Measurements from ENCODE around the gene NR3C2. TPM values are rescaled to one million over a fixed set of nuclear protein-coding genes. Genes with fewer than 3 reads are reported as not detected.

Gene NR3C2
- polyA plus RNA-seq, 1 of the 3 experiments (the other 2 are of a cell fraction) = 0.02 TPM

GRCh38 chr4:148355442-148356123 is 86.6 kb downstream of the NR3C2 start:
- DNase-seq = peak; percentile 7
- 27% methylated on average over 4 of the region's 4 CpGs for WGBS (ENCODE audit: low lambda C conversion rate)
- H3K4me3 ChIP-seq (ENCODE audit: low read depth in 2 of 2, low read length in 1 of 2) = no peak overlapping the region
- TF ChIP-seq USF1 (IDR thresholded peaks at IDR 0.05; ENCODE audit: borderline replicate concordance, low read depth) = no peak
- no peak for TF ChIP-seq ZBTB33 (IDR thresholded peaks at IDR 0.05; ENCODE audit: borderline replicate concordance, low read depth)
- TF ChIP-seq EZH2phosphoT487 (IDR thresholded peaks at IDR 0.05; ENCODE audit: borderline replicate concordance, low read depth) = no peak
- no peak for TF ChIP-seq NRF1 (IDR thresholded peaks at IDR 0.05; ENCODE audit: low read depth, low read length)
- no peak for TF ChIP-seq REST (IDR thresholded peaks at IDR 0.05; ENCODE audit: low read depth, low read length)
- TF ChIP-seq TEAD4 (IDR thresholded peaks at IDR 0.05; ENCODE audit: borderline replicate concordance, insufficient read depth) = no peak
- no peak for TF ChIP-seq RXRA (IDR thresholded peaks at IDR 0.05; ENCODE audit: borderline replicate concordance, low read depth)
- no peak for TF ChIP-seq RCOR1 (IDR thresholded peaks at IDR 0.05; ENCODE audit: low read length)
- TF ChIP-seq ELF1 (IDR thresholded peaks at IDR 0.05) = no peak
- TF ChIP-seq RAD21 (IDR thresholded peaks at IDR 0.05; ENCODE audit: low read length) = no peak
- no peak for TF ChIP-seq FOXM1 (IDR thresholded peaks at IDR 0.05; ENCODE audit: low read depth)
- TF ChIP-seq TAF1 (IDR thresholded peaks at IDR 0.05; ENCODE audit: borderline replicate concordance, low read depth, low read length) = no peak
- no peak for TF ChIP-seq SMC3 (IDR thresholded peaks at IDR 0.05; ENCODE audit: low read depth, low read length)
- no peak for TF ChIP-seq CHD2 (IDR thresholded peaks at IDR 0.05; ENCODE audit: low read length, partially characterized antibody)
- TF ChIP-seq JUND (IDR thresholded peaks at IDR 0.05) = no peak
- no peak for TF ChIP-seq IRF3 (IDR thresholded peaks at IDR 0.05; ENCODE audit: low read depth, low read length)
- no peak for TF ChIP-seq RFX5 (IDR thresholded peaks at IDR 0.05; ENCODE audit: low read length)
- no peak for TF ChIP-seq USF2 (IDR thresholded peaks at IDR 0.05; ENCODE audit: borderline replicate concordance, low read depth, low read length)
- no peaks in the 10 kb centered on the region for H4K20me1 ChIP-seq (ENCODE audit: insufficient read depth)
- H3K9me3 ChIP-seq = no peaks in the 10 kb centered on the region
- no peaks in the 10 kb centered on the region for H3F3A ChIP-seq (replicated peaks; ENCODE audit: insufficient read depth)
- no peaks in the 10 kb centered on the region for H3K9me2 ChIP-seq
- H2AFZ ChIP-seq (ENCODE audit: low read depth) = no peak overlapping the region
- no peaks in the 10 kb centered on the region for H3K36me3 ChIP-seq (replicated peaks in 1 of 2; ENCODE audit: control insufficient read depth in 1 of 2, insufficient read depth in 2 of 2, low read length in 1 of 2)
- H3K79me2 ChIP-seq (ENCODE audit: insufficient read depth) = no peaks in the 10 kb centered on the region
- no peak overlapping the region for H3K27ac ChIP-seq (ENCODE audit: low read depth in 2 of 2, low read length in 1 of 2)
- H3K27me3 ChIP-seq (ENCODE audit: insufficient read depth) = no peaks in the 10 kb centered on the region
- no peak overlapping the region for H3K4me2 ChIP-seq
- ChIA-PET CTCF (interaction anchor here (1.5 kb wide), 1 partner anchor 12 kb away, joined by 6 read pairs; no protein-coding TSS in a partner anchor), POLR2A (no interaction called here)
- H3K9ac ChIP-seq = no peak overlapping the region
- H3K4me1 ChIP-seq (ENCODE audit: control insufficient read depth in 1 of 2, insufficient read depth in 2 of 2, low read depth in 1 of 2, low read length in 1 of 2) = peaks cover 0 to 4% of the 10 kb centered on the region in 2 experiments; a peak in 2 of 4 replicates

All from SK-N-SH (cell line).